BJ (cell line): Measurements from ENCODE around the gene ADRB1. TPM values are rescaled to one million over a fixed set of nuclear protein-coding genes. Genes with fewer than 3 reads are reported as not detected.

Experiments
- CTCF ChIA-PET: fragments of 350-600 bp; formaldehyde crosslinking; extraction: SDS; loops from one replicate; lab custom pipeline; 2021; ENCODE audit warnings: antibody characterized with exemption, inconsistent platforms; lab: Yijun Ruan, JAX
- POLR2A ChIA-PET: fragments of 300-600 bp; sonication (Branson Sonifier 250); formaldehyde crosslinking; extraction: SDS; loops from one replicate; lab custom pipeline; 2021; ENCODE audit warnings: antibody characterized with exemption; lab: Charles Lee
- DNase-seq: peaks from one replicate; pipeline ENCODE4 v3.0.0-alpha.2; 2011; ENCODE audit warnings: low read depth
- H3K27me3 ChIP-seq: 2 replicates; pipeline ENCODE4 v1.6.0; 2011; ENCODE audit warnings: low read length; ENCODE audit not compliant: control insufficient read depth, insufficient read depth
- H3K36me3 ChIP-seq: 2 replicates; pipeline ENCODE4 v1.5.1; 2011; ENCODE audit warnings: low read length; ENCODE audit not compliant: control insufficient read depth, insufficient read depth
- H3K4me3 ChIP-seq: 2 replicates; pipeline ENCODE4 v1.5.1; 2011; ENCODE audit warnings: low read depth, mild to moderate bottlenecking, control low read depth, low read length
- CTCF ChIP-seq: IDR thresholded peaks from 2 replicates; pipeline ENCODE4 v1.5.1; 2011; ENCODE audit warnings: low read depth, mild to moderate bottlenecking, control low read depth, inconsistent platforms, low read length, moderate library complexity; ENCODE audit not compliant: insufficient read depth
- polyA plus RNA-seq: library from polyadenylated mRNA; depleted of rRNA; stranded (reverse); fragments of >200 nt; gene quantifications from 2 replicates; pipeline ENCODE4 v1.2.3, GENCODE V29; 2011

The ADRB1 gene
- polyA plus RNA-seq, 1 experiment = not detected

- TF ChIP-seq CTCF = no peak
- H3K4me3 ChIP-seq = no peak overlapping the region
- POLR2A ChIA-PET = no interaction called here
- peaks cover 7% of the 10 kb centered on the region for H3K27me3 ChIP-seq
- CTCF ChIA-PET = no interaction called here
- DNase-seq = no peak
- H3K36me3 ChIP-seq = no peaks in the 10 kb centered on the region
These were observed 4.8 kb upstream of the ADRB1 start for GRCh38 chr10:114038819-114039218.

- CTCF ChIA-PET = no interaction called here
- DNase-seq = no peak
- Histone ChIP-seq H3K27me3 (peaks cover 22% of the 10 kb centered on the region), H3K36me3 (no peaks in the 10 kb centered on the region), H3K4me3 (no peak overlapping the region)
- POLR2A ChIA-PET = no interaction called here
- TF ChIP-seq CTCF = no peak
These were observed 2.5 kb upstream of the ADRB1 start for GRCh38 chr10:114041166-114041565.

- DNase-seq = no peak
- Histone ChIP-seq H3K27me3 (peaks cover 28% of the 10 kb centered on the region), H3K36me3 (no peaks in the 10 kb centered on the region), H3K4me3 (peak overlapping the region; percentile 47)
- POLR2A ChIA-PET = no interaction called here
- TF ChIP-seq CTCF = no peak
- CTCF ChIA-PET = interaction anchor here (0.6 to 0.7 kb wide), 2 partner anchors 134 to 221 kb away, joined by 3 to 4 read pairs; no protein-coding TSS in a partner anchor
These were observed 653 bp upstream of the ADRB1 start for GRCh38 chr10:114042895-114043531.

- TF ChIP-seq CTCF = no peak
- H3K36me3 ChIP-seq = no peaks in the 10 kb centered on the region
- no peak for DNase-seq
- ChIA-PET POLR2A (no interaction called here), CTCF (no interaction called here)
- peaks cover 32% of the 10 kb centered on the region for H3K27me3 ChIP-seq
- H3K4me3 ChIP-seq = no peak overlapping the region
These were observed 825 bp downstream of the ADRB1 start for GRCh38 chr10:114044247-114045135.
